BE2C (cell line): ENCODE measurements around the gene POR.
A peak's percentile ranks its signal among the peaks of the same experiment; 100 is the strongest.
"Not testable (repeated sequence)": the region's sequence is repeated elsewhere in the genome, so short reads cannot be mapped to it uniquely, and the experiment has no call there.

Experiments
- DNase-seq: peaks from one replicate; pipeline ENCODE4 v3.0.0-alpha.2; 2020
- H3K27me3 ChIP-seq: fragments of 250-450 bp; sonication (Bioruptor Pico); 2 replicates; pipeline ENCODE4 v1.5.1; 2020; ENCODE audit warnings: mild to moderate bottlenecking
- H3K36me3 ChIP-seq: fragments of 250-450 bp; sonication (Bioruptor Pico); 2 replicates; pipeline ENCODE4 v1.5.1; 2020; ENCODE audit warnings: mild to moderate bottlenecking
- H3K4me1 ChIP-seq: fragments of 250-450 bp; sonication (Bioruptor Pico); 2 replicates; pipeline ENCODE4 v1.5.1; 2020
- H3K4me3 ChIP-seq: 2 replicates; pipeline ENCODE4 v1.5.1; 2011; ENCODE audit warnings: low read depth, low read length
- H3K9me3 ChIP-seq: fragments of 250-450 bp; sonication (Bioruptor Pico); 2 replicates; pipeline ENCODE4 v1.5.1; 2020
- TF ChIP-seq, protein P1 (sequence below): IDR thresholded peaks from 2 replicates; pipeline ENCODE4 v1.5.1; 2012; ENCODE audit warnings: mild to moderate bottlenecking, low read depth, low read length

POR gene

GRCh38 chr7:75900617-75901315 is 14.2 kb upstream of the POR start:
- Histone ChIP-seq H3K36me3 (no peaks in the 10 kb centered on the region), H3K4me1 (no peaks in the 10 kb centered on the region), H3K9me3 (no peaks in the 10 kb centered on the region), H3K27me3 (no peaks in the 10 kb centered on the region), H3K4me3 (no peak overlapping the region)
- TF ChIP-seq, protein P1, sequence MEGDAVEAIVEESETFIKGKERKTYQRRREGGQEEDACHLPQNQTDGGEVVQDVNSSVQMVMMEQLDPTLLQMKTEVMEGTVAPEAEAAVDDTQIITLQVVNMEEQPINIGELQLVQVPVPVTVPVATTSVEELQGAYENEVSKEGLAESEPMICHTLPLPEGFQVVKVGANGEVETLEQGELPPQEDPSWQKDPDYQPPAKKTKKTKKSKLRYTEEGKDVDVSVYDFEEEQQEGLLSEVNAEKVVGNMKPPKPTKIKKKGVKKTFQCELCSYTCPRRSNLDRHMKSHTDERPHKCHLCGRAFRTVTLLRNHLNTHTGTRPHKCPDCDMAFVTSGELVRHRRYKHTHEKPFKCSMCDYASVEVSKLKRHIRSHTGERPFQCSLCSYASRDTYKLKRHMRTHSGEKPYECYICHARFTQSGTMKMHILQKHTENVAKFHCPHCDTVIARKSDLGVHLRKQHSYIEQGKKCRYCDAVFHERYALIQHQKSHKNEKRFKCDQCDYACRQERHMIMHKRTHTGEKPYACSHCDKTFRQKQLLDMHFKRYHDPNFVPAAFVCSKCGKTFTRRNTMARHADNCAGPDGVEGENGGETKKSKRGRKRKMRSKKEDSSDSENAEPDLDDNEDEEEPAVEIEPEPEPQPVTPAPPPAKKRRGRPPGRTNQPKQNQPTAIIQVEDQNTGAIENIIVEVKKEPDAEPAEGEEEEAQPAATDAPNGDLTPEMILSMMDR, result no peak
- no peak for DNase-seq

GRCh38 chr7:75905785-75906604 is 9.0 kb upstream of the POR start:
- TF ChIP-seq, protein P1, result no peak
- no peaks in the 10 kb centered on the region for H3K36me3 ChIP-seq
- H3K4me1 ChIP-seq, result no peaks in the 10 kb centered on the region
- H3K4me3 ChIP-seq, result no peak overlapping the region
- no peaks in the 10 kb centered on the region for H3K9me3 ChIP-seq
- DNase-seq, result peak; percentile 30
- no peaks in the 10 kb centered on the region for H3K27me3 ChIP-seq

- H3K4me1 ChIP-seq, result no peaks in the 10 kb centered on the region
- no peaks in the 10 kb centered on the region for H3K36me3 ChIP-seq
- H3K4me3 ChIP-seq, result no peak overlapping the region
- TF ChIP-seq, protein P1, result no peak
- no peaks in the 10 kb centered on the region for H3K9me3 ChIP-seq
- H3K27me3 ChIP-seq, result no peaks in the 10 kb centered on the region
- DNase-seq, result no peak
Observed at GRCh38 chr7:75906991-75907667, 7.8 kb upstream of the POR start.

- H3K36me3 ChIP-seq, H3K4me1 ChIP-seq, H3K9me3 ChIP-seq, H3K27me3 ChIP-seq, H3K4me3 ChIP-seq, DNase-seq: not testable (repeated sequence)
Observed at GRCh38 chr7:75907668-75908039, 7.3 kb upstream of the POR start.

- H3K9me3 ChIP-seq, result no peaks in the 10 kb centered on the region
- no peak overlapping the region for H3K4me3 ChIP-seq
- TF ChIP-seq, protein P1, result no peak
- no peaks in the 10 kb centered on the region for H3K36me3 ChIP-seq
- H3K4me1 ChIP-seq, result no peaks in the 10 kb centered on the region; the same call in 1 of the 2 replicates
- no peaks in the 10 kb centered on the region for H3K27me3 ChIP-seq
- no peak for DNase-seq
Observed at GRCh38 chr7:75909521-75910132, 5.3 kb upstream of the POR start.

GRCh38 chr7:75911186-75911585 is 3.8 kb upstream of the POR start:
- DNase-seq, H3K4me1 ChIP-seq, H3K27me3 ChIP-seq, H3K36me3 ChIP-seq, H3K9me3 ChIP-seq, H3K4me3 ChIP-seq: not testable (repeated sequence)
